OCI-LY3 (cell line): ENCODE measurements around the gene LMO7.

ENCODE experiments used
- H2AFZ ChIP-seq: fragments of 200-600, 300-600 bp; shearing (Covaris generic); 2 replicates; pipeline ENCODE4 v1.6.0; 2014; ENCODE audit warnings: antibody characterized with exemption, low read depth, low read length
- H3K27ac ChIP-seq: fragments of 200-600, 300-600 bp; sonication (generic); 2 replicates; pipeline ENCODE4 v1.5.1; 2014; ENCODE audit warnings: mild to moderate bottlenecking, low read length, moderate library complexity, mixed read lengths
- H3K27me3 ChIP-seq: fragments of 200-600, 300-600 bp; sonication (generic); 2 replicates; pipeline ENCODE4 v1.6.1; 2014; ENCODE audit warnings: low read depth, low read length, mixed read lengths
- H3K36me3 ChIP-seq: fragments of 200-600, 300-600 bp; sonication (generic); replicated peaks from 2 replicates; pipeline ENCODE3; 2014; ENCODE audit warnings: low read depth, low read length, mixed read lengths
- H3K4me1 ChIP-seq: fragments of 300-600, 200-600 bp; sonication (generic); 2 replicates; pipeline ENCODE4 v1.6.1; 2014; ENCODE audit warnings: low read length, mixed read lengths
- H3K4me2 ChIP-seq: fragments of 200-600, 300-600 bp; sonication (generic); 2 replicates; pipeline ENCODE4 v1.6.1; 2014; ENCODE audit warnings: low read length, mixed read lengths
- H3K4me3 ChIP-seq: fragments of 300-600, 200-600 bp; sonication (generic); 2 replicates; pipeline ENCODE4 v1.5.1; 2014; ENCODE audit warnings: antibody characterized with exemption, mild to moderate bottlenecking, low read length, moderate library complexity
- H3K79me2 ChIP-seq: fragments of 300-600, 200-600 bp; shearing (Covaris generic); 2 replicates; pipeline ENCODE4 v1.6.1; 2014; ENCODE audit warnings: mild to moderate bottlenecking, low read length, mixed read lengths
- H3K9ac ChIP-seq: fragments of 300-600, 200-600 bp; shearing (Covaris generic); 2 replicates; pipeline ENCODE4 v1.6.0; 2014; ENCODE audit warnings: mild to moderate bottlenecking, low read length, moderate library complexity
- H3K9me3 ChIP-seq: fragments of 200-600, 300-600 bp; shearing (Covaris generic); 2 replicates; pipeline ENCODE4 v1.6.1; 2014; ENCODE audit warnings: low read length, mixed read lengths; ENCODE audit not compliant: insufficient read depth
- H4K20me1 ChIP-seq: fragments of 200-600, 300-600 bp; sonication (generic); 2 replicates; pipeline ENCODE4 v1.6.1; 2016; ENCODE audit warnings: low read length, mixed read lengths; ENCODE audit not compliant: insufficient read depth
- CTCF ChIP-seq: fragments of 200-600, 300-600 bp; sonication (generic); IDR thresholded peaks from 2 replicates; pipeline ENCODE4 v1.5.1; 2014; ENCODE audit warnings: antibody characterized with exemption, low read length, low read depth
- EZH2phosphoT487 ChIP-seq: fragments of 200-600 bp; shearing (Covaris generic); IDR thresholded peaks from 2 replicates; pipeline ENCODE4 v1.6.1; 2018; ENCODE audit warnings: antibody characterized with exemption, mixed run types, low read depth

LMO7 gene

GRCh38 chr13:75751350-75751749 is 115.2 kb downstream of the LMO7 start:
- no peaks in the 10 kb centered on the region for H3K27me3 ChIP-seq
- H3K79me2 ChIP-seq, result no peaks in the 10 kb centered on the region
- H3K9ac ChIP-seq, result no peak overlapping the region
- TF ChIP-seq EZH2phosphoT487 (no peak), CTCF (no peak)
- H3K4me2 ChIP-seq, result no peak overlapping the region
- no peaks in the 10 kb centered on the region for H4K20me1 ChIP-seq
- peaks cover 3% of the 10 kb centered on the region for H3K36me3 ChIP-seq
- no peak overlapping the region for H3K4me3 ChIP-seq
- no peaks in the 10 kb centered on the region for H3K4me1 ChIP-seq
- no peak overlapping the region for H2AFZ ChIP-seq
- peaks cover 8% of the 10 kb centered on the region; the same call in 1 of the 2 replicates for H3K9me3 ChIP-seq
- no peak overlapping the region for H3K27ac ChIP-seq

- Histone ChIP-seq H3K27ac (no peak overlapping the region), H3K79me2 (no peaks in the 10 kb centered on the region), H3K4me1 (no peaks in the 10 kb centered on the region), H3K9ac (no peak overlapping the region), H3K9me3 (peaks cover 8% of the 10 kb centered on the region; the same call in 1 of the 2 replicates), H3K27me3 (no peaks in the 10 kb centered on the region), H3K4me2 (no peak overlapping the region), H3K4me3 (no peak overlapping the region), H3K36me3 (peaks cover 3% of the 10 kb centered on the region), H4K20me1 (no peaks in the 10 kb centered on the region), H2AFZ (no peak overlapping the region)
- TF ChIP-seq CTCF (no peak), EZH2phosphoT487 (no peak)
These were observed 116.7 kb downstream of the LMO7 start for GRCh38 chr13:75752826-75753225.

- H3K79me2 ChIP-seq, result no peaks in the 10 kb centered on the region
- no peaks in the 10 kb centered on the region for H4K20me1 ChIP-seq
- no peak overlapping the region for H3K27ac ChIP-seq
- H2AFZ ChIP-seq, result no peak overlapping the region
- peaks cover under 1% of the 10 kb centered on the region; the same call in 1 of the 2 replicates for H3K4me1 ChIP-seq
- H3K27me3 ChIP-seq, result no peaks in the 10 kb centered on the region
- H3K9ac ChIP-seq, result no peak overlapping the region
- peaks cover 8% of the 10 kb centered on the region; the same call in 1 of the 2 replicates for H3K9me3 ChIP-seq
- peaks cover 3% of the 10 kb centered on the region for H3K36me3 ChIP-seq
- TF ChIP-seq EZH2phosphoT487, result no peak
- no peak for TF ChIP-seq CTCF
- no peak overlapping the region for H3K4me2 ChIP-seq
- no peak overlapping the region for H3K4me3 ChIP-seq
These were observed 118.8 kb downstream of the LMO7 start for GRCh38 chr13:75754936-75755335.

- no peak overlapping the region for H3K4me2 ChIP-seq
- no peaks in the 10 kb centered on the region for H4K20me1 ChIP-seq
- TF ChIP-seq EZH2phosphoT487, result no peak
- no peak for TF ChIP-seq CTCF
- peaks cover 3% of the 10 kb centered on the region for H3K36me3 ChIP-seq
- peaks cover 8% of the 10 kb centered on the region; the same call in 1 of the 2 replicates for H3K9me3 ChIP-seq
- H3K9ac ChIP-seq, result no peak overlapping the region
- H3K27ac ChIP-seq, result no peak overlapping the region
- H3K4me3 ChIP-seq, result no peak overlapping the region
- H3K79me2 ChIP-seq, result no peaks in the 10 kb centered on the region
- H3K27me3 ChIP-seq, result no peaks in the 10 kb centered on the region
- no peak overlapping the region for H2AFZ ChIP-seq
- H3K4me1 ChIP-seq, result peaks cover 24% of the 10 kb centered on the region
These were observed 121.2 kb downstream of the LMO7 start for GRCh38 chr13:75757336-75757735.
